LNCaP clone FGC (cell line): Measurements from ENCODE around the gene SLC16A10.
"Not testable (repeated sequence)": the region's sequence is repeated elsewhere in the genome, so short reads cannot be mapped to it uniquely, and the experiment has no call there.

Experiments
- DNase-seq: peaks from one replicate; pipeline ENCODE4 v3.0.0-alpha.2; 2011; ENCODE audit warnings: low read depth
- H3K4me3 ChIP-seq: 2 replicates; pipeline ENCODE4 v1.5.1; 2011; ENCODE audit warnings: mild to moderate bottlenecking, low read depth, low read length, control low read depth
- TF ChIP-seq, protein P1 (sequence below): IDR thresholded peaks from 2 replicates; pipeline ENCODE4 v1.5.1; 2012; ENCODE audit warnings: mild to moderate bottlenecking; ENCODE audit not compliant: control insufficient read depth, insufficient read depth; ENCODE audit errors: extremely low read depth

Gene SLC16A10

DNA sequence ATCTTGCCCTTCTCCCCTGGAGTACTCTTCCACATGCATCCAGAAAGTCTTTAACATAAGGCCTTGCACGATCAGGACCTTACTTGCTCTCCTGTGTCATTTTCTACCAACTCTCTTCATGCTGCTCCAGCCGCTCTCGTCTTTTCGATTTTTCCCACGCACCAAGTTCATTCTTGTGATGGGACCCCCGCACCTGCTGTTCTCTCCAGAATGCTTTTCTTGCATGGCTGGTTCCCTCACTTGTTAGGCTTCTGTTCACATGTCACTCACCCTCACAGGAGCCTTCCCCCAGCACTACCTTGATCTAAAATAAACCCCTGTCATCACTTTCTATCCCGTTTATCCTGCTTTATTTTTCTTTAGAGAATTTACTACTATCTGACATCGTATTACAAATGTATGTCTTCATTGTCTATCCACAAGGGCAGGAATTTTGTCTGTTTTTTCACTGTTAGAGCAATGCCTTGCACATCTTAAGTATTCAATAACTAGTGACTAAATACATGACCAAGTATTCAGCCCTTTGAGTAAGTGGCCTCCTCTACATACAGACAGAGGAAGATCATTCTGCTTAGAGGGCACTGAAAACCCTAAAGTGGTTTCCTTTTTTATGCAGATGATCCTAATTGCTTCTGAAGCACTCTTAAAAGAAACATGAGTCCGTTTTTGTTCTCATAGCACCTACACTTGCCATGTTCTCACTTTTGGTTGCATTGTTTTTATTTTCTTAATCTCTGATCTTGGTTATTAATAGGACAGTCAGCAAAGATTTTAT, 166.9 kb downstream of the SLC16A10 start:
- no peak for DNase-seq
- TF ChIP-seq, protein P1, sequence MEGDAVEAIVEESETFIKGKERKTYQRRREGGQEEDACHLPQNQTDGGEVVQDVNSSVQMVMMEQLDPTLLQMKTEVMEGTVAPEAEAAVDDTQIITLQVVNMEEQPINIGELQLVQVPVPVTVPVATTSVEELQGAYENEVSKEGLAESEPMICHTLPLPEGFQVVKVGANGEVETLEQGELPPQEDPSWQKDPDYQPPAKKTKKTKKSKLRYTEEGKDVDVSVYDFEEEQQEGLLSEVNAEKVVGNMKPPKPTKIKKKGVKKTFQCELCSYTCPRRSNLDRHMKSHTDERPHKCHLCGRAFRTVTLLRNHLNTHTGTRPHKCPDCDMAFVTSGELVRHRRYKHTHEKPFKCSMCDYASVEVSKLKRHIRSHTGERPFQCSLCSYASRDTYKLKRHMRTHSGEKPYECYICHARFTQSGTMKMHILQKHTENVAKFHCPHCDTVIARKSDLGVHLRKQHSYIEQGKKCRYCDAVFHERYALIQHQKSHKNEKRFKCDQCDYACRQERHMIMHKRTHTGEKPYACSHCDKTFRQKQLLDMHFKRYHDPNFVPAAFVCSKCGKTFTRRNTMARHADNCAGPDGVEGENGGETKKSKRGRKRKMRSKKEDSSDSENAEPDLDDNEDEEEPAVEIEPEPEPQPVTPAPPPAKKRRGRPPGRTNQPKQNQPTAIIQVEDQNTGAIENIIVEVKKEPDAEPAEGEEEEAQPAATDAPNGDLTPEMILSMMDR: no peak
- no peak overlapping the region for H3K4me3 ChIP-seq

DNA sequence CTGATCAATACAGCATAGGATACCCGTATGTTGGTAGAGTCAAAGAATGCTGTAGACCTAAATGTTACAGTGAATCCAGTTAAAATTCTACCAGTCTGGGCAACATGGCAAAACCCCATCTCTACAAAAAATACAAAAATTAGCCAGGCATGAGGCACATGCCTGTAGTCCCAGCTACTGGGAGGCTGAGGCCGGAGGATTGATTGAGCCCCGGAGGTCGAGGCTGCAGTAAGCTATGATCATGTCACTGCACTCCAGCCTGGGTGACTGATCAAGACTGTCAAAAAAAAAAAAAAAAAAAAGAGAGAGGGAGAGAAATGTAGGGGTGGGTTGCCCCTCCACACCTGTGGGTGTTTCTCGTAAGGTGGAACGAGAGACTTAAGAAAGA, 167.5 kb downstream of the SLC16A10 start:
- TF ChIP-seq, protein P1: no peak
- no peak for DNase-seq
- no peak overlapping the region for H3K4me3 ChIP-seq

DNA sequence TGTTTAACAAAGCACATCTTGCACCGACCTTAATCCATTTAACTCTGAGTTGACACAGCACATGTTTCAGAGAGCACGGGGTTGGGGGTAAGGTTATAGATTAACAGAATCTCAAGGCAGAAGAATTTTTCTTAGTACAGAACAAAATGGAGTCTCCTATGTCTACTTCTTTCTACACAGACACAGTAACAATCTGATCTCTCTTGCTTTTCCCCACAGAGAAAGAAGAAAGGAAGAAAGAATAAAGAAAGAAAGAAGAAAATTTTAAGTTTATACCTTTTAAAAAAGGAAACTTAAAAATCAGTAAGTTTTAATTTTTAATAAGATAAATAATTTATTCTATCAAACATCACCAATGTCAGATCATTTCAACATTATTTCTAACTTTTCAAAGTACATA, 168.5 kb downstream of the SLC16A10 start:
- not testable (repeated sequence) for DNase-seq, H3K4me3 ChIP-seq

DNA sequence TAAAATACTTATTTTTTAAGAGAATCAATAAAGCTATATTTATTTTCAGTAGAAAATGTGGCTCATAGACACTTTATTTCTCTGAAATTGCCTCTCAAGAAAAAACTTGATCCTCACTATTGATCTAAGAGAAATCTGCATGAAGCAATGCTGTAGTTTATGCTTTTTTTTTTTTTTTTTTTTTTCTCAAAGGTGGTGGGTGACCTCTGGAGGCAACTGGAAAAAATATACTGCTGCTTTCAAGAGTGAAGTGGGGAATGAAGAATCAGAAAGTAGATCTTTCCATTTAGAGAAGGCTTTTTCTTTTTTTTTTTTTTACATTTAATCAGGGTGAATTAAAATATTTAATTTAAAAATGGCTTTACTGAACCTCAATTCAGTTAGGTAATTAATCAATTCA, 169.3 kb downstream of the SLC16A10 start:
- DNase-seq: no peak
- H3K4me3 ChIP-seq: no peak overlapping the region
- TF ChIP-seq, protein P1: peak; percentile 14; the same call in 1 of the 2 replicates

DNA sequence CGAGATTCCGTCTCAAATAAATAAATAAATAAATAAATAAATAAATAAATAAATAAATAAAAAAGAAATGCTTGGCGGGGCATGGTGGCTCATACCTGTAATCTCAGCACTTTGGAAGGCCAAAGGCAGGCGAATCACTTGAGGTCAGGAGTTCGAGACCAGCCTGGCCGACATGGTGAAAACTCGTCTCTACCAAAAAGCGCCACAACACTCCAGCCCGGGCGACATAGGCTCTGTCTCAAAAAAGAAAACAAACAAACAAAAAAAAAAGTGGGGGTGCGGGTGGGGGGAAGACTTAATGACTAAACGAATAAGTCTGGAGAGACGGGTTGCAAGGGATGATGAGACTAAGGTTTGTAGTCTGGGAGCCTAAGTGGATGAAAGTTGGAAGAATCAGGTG, 170.7 kb downstream of the SLC16A10 start:
- TF ChIP-seq, protein P1: no peak
- H3K4me3 ChIP-seq: no peak overlapping the region
- no peak for DNase-seq

DNA sequence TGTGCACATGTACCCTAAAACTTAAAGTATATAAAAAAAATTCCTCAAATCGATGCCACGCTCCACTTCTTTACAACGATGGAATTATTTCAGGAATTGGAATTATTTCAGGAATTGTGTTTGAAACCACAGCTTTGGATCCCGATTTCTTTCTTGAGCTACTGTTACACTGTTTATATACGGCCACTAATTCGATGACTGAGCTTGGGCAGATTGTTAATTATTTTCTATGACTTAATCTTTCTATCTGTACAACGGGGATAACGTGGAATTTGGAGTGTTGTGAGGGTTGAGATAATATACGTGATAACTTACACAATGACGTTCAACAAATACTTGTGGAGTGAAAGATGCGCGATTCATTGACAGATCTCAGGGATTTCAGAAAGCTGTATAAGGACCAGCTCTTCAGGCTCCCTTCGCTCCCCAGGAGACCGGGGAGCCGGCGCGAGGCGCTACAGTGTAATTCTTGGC, 171.3 kb downstream of the SLC16A10 start:
- TF ChIP-seq, protein P1: no peak
- no peak for DNase-seq
- H3K4me3 ChIP-seq: peak overlapping the region; percentile 72

DNA sequence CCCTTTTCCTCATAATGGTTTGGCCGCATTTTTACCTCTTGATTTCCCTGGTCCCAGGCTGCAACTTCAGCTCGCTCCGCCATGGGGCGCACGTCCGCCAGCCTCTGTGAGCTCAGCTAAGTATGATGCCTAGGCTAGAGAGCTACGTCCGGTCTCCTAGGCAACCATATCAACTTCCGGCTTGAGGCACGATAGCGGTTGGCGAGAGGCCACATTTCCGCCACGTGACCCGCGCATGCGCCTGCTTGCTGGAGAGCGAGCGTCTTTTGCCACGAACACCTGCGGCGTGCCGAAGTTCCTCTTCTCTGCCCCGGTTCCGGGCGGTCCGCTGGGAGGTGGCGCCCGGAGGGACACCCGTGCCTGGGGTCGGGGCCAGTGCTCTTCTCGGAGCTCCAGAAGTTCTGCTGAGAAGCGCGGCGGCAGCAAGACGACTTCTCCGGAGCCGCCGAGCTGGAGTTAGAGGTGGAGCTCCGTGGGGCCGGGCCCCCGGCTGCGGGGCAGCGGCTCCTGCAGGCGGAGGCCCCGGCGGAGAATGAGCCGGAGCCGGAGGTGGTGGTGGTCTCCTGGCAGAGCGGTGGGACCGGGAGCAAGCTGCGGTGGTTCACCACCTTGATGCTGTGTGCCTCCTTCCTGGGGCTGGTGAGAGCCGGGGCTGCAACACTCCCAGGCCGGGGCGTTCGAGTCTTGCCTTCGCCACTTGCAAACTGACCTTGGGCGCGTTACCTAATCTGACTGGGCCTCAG, 172.0 kb downstream of the SLC16A10 start:
- TF ChIP-seq, protein P1: peak; percentile 97
- peak overlapping the region; percentile 72 for H3K4me3 ChIP-seq
- peak; percentile 98 for DNase-seq
